Thyroid gland (tissue), 4 donors: ENCODE measurements around the gene ARSK. TPM values are rescaled to one million over a fixed set of nuclear protein-coding genes. Genes with fewer than 3 reads are reported as not detected.

Experiments
- DNase-seq, 2 donors: peaks; one replicate each; pipeline ENCODE4 v3.0.0-alpha.2; 2019
- H3K27ac ChIP-seq, 3 donors: fragments of 200-600 bp; sonication (generic); 1 replicate in 2 of 3; 2 replicates in 1 of 3; pipeline ENCODE4 v1.5.1; 2016 to 2019; ENCODE audit warnings: mild to moderate bottlenecking in 1 of 3, moderate library complexity in 1 of 3
- H3K27me3 ChIP-seq: fragments of 200-600 bp; sonication (generic); one replicate; pipeline ENCODE4 v1.5.1; 2019
- H3K36me3 ChIP-seq, 2 donors: fragments of 200-600 bp; sonication (generic); one replicate each; pipeline ENCODE4 v1.5.1; 2016 to 2019
- H3K4me1 ChIP-seq, 2 donors: fragments of 200-600 bp; sonication (generic); one replicate each; pipeline ENCODE4 v1.5.1; 2017 to 2019
- H3K4me3 ChIP-seq, 3 donors: fragments of 200-600 bp; sonication (generic); replicated peaks in 1 of 3; 1 replicate in 2 of 3; 2 replicates in 1 of 3; pipeline ENCODE4 v1.5.1; 2016; ENCODE audit warnings: mild to moderate bottlenecking in 1 of 3
- H3K9me3 ChIP-seq: fragments of 200-600 bp; sonication (generic); one replicate; pipeline ENCODE4 v1.5.1; 2017
- POLR2A ChIP-seq, 2 donors: fragments of 450-650 bp; IDR thresholded peaks; one replicate each; pipeline ENCODE4 v1.6.1; 2017; ENCODE audit warnings: antibody characterized with exemption in 2 of 2, mild to moderate bottlenecking in 2 of 2, moderate library complexity in 1 of 2
- WGBS, 2 donors: methylation state at CpG; one replicate each; pipeline ENCODE4 v1.1.5; 2017; 5-methylcytosine and 5-hydroxymethylcytosine counted together
- intact Hi-C: fragments of 100-400 bp; cut with DNase I; formaldehyde crosslinking; loops from one replicate; pipeline ENCODE4 v1.15.1; 2023
- total RNA-seq, 4 donors: library from RNA; depleted of rRNA; stranded (reverse); fragments of >200 nt; gene quantifications; one replicate each; pipeline ENCODE4 v1.2.3, GENCODE V29; 2016
- TF ChIP-seq, protein P1 (sequence below), 6 experiments: fragments of 200-600 bp in 3 of 6; fragments of 450-650 bp in 3 of 6; sonication (generic) in 3 of 6; IDR thresholded peaks; one replicate each; pipeline ENCODE4 v1.5.1; 2016 to 2019; ENCODE audit warnings: antibody characterized with exemption in 6 of 6, mild to moderate bottlenecking in 2 of 6, inconsistent platforms in 1 of 6, moderate library complexity in 1 of 6

ARSK gene, protein sequence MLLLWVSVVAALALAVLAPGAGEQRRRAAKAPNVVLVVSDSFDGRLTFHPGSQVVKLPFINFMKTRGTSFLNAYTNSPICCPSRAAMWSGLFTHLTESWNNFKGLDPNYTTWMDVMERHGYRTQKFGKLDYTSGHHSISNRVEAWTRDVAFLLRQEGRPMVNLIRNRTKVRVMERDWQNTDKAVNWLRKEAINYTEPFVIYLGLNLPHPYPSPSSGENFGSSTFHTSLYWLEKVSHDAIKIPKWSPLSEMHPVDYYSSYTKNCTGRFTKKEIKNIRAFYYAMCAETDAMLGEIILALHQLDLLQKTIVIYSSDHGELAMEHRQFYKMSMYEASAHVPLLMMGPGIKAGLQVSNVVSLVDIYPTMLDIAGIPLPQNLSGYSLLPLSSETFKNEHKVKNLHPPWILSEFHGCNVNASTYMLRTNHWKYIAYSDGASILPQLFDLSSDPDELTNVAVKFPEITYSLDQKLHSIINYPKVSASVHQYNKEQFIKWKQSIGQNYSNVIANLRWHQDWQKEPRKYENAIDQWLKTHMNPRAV
- total RNA-seq: 10 to 100 TPM in 2 of 4 donors, 1 to 10 TPM in 2; 7.8 to 11.4 (median 9.3) TPM

DNA sequence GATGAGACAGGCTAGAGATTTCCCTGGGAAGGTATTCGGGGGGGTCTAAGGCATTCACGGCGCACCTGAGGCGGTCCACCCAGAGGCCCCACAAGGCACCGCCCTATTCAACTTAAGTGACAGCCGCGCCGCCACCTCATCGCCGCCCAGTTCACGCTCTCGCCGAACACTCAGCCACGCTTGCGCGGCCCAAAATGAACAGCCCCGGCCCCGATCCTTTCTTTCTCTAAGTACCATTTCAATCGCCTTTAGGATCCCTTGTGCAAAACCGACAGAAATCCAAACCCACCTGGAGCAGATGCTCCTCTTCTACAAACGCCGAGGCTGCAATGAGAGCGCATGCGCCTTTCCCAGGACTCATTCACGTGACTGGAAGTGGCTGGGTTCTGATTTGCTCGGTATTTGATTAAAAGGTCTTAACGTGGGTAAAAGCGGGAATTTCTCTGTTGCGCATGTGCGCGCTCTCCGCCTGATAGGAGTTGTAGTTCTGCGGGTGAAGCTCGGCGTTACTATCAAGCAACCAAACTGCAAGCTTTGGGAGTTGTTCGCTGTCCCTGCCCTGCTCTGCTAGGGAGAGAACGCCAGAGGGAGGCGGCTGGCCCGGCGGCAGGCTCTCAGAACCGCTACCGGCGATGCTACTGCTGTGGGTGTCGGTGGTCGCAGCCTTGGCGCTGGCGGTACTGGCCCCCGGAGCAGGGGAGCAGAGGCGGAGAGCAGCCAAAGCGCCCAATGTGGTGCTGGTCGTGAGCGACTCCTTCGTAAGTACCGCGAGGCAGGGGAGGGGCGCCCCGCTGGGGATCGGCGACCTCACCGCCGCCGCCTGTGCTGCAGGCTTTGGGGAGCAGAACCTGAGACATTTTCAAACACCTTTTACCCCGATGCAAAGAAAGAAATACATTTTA lies at the start of gene ARSK, which contains the start of gene SKIC3:
ARSK (plus strand) TSS at position 455 of the 902 bp plus-strand sequence; CDS start at position 633, 178 bp downstream.
SKIC3 (minus strand) TSS at position 331 of the 902 bp plus-strand sequence. CDS start 7,827 bp downstream, outside the sequence.
- no peaks in the 10 kb centered on the region for H3K36me3 ChIP-seq
- peak; percentile 96 for DNase-seq
- TF ChIP-seq, protein P1, sequence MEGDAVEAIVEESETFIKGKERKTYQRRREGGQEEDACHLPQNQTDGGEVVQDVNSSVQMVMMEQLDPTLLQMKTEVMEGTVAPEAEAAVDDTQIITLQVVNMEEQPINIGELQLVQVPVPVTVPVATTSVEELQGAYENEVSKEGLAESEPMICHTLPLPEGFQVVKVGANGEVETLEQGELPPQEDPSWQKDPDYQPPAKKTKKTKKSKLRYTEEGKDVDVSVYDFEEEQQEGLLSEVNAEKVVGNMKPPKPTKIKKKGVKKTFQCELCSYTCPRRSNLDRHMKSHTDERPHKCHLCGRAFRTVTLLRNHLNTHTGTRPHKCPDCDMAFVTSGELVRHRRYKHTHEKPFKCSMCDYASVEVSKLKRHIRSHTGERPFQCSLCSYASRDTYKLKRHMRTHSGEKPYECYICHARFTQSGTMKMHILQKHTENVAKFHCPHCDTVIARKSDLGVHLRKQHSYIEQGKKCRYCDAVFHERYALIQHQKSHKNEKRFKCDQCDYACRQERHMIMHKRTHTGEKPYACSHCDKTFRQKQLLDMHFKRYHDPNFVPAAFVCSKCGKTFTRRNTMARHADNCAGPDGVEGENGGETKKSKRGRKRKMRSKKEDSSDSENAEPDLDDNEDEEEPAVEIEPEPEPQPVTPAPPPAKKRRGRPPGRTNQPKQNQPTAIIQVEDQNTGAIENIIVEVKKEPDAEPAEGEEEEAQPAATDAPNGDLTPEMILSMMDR (IDR thresholded peaks at IDR 0.05): peak in 4 of 6 experiments; percentile 23 to 42 (median 34)
- peak in 1 of 2 donors; percentile 93 for TF ChIP-seq POLR2A (IDR thresholded peaks at IDR 0.05)
- peak within 1 kb of the TSS; percentile 38 to 64 (median 48) for H3K4me3 ChIP-seq
- H3K4me1 ChIP-seq: peaks cover 11 to 12% of the 10 kb centered on the region in 2 donors
- intact Hi-C loops: no loop called here
- 0% methylated on average over 44 to 46 of the region's 63 CpGs for WGBS, 2 donors
- H3K27me3 ChIP-seq: no peaks in the 10 kb centered on the region
- H3K27ac ChIP-seq: peak within 1 kb of the TSS; percentile 64 to 90 (median 89)
- no peaks in the 10 kb centered on the region for H3K9me3 ChIP-seq

DNA sequence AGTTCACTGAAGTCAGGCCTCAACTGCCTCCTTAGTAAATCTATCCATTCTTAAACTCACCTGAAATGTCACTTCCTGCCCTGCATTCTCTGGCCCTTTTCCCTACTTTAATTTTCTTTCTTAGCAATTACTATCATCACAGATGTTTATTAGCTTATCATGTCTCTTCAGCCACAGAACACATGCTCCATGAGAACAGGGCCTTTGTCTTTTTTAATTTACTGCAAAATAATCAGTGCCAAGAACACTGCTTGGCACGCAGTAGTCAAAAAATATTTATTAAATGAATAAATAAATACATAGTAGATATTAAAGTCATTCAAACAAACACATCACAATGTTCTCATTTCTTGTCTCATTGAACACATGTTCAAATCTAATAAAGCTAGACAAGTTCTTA lies 46.4 kb upstream of the ARSK start:
- intact Hi-C loops: no loop called here
- H3K27me3 ChIP-seq: no peaks in the 10 kb centered on the region
- H3K4me1 ChIP-seq: no peaks in the 10 kb centered on the region
- WGBS, 2 donors: 88 to 94% methylated on average over 1 of the region's 1 CpG
- H3K27ac ChIP-seq: no peak overlapping the region
- no peak for DNase-seq
- no peak for TF ChIP-seq POLR2A (IDR thresholded peaks at IDR 0.05)
- TF ChIP-seq, protein P1 (IDR thresholded peaks at IDR 0.05): no peak
- no peaks in the 10 kb centered on the region for H3K9me3 ChIP-seq
- H3K36me3 ChIP-seq: peaks cover 19 to 48% of the 10 kb centered on the region in 2 donors
- H3K4me3 ChIP-seq: no peak overlapping the region

DNA sequence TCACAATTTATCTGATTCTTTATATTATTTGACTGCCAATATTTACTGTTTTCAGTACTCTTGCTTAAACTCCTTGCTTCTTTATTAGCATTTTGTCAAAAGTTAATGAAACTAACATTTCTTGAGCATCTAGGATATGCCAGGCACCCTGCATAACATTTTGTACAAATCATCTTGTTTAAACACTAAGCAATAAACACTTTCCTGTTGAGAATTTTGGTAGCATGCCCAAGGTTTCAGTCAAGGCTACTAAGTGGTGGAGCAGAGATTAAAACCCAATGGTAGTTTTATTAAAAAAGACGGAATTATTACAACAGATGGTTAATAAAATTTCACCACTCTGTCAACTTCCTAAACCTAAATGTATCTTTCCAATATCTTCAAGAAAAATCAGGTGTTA lies 43.3 kb upstream of the ARSK start:
- 92 to 93% methylated on average over 1 of the region's 1 CpG for WGBS, 2 donors
- Histone ChIP-seq H3K4me3 (no peak overlapping the region), H3K36me3 (peaks cover 26 to 42% of the 10 kb centered on the region in 2 donors), H3K4me1 (no peaks in the 10 kb centered on the region), H3K27me3 (no peaks in the 10 kb centered on the region), H3K27ac (no peak overlapping the region), H3K9me3 (no peaks in the 10 kb centered on the region)
- TF ChIP-seq, protein P1 (IDR thresholded peaks at IDR 0.05): no peak
- TF ChIP-seq POLR2A (IDR thresholded peaks at IDR 0.05): no peak
- no peak for DNase-seq
- intact Hi-C loops: no loop called here

DNA sequence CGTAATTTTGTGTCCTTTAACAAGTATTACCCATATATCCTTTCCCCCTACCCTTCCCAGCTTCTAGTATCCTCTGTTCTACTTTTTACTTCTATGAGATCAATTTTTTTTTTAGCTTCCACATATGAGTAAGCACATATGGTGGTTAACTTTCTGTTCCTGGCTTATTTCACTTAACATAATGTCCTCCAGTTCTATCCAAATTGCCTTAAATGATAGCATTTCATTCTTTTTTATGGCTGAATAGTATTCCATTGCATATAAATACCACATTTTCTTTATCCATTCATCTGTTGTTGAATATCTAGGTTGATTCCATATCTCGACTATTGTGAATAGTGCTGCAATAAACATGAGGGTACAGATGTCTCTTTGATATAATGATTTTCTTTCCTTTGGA lies 36.5 kb upstream of the ARSK start:
- Histone ChIP-seq H3K4me3 (no peak overlapping the region), H3K27me3 (no peaks in the 10 kb centered on the region), H3K27ac (no peak overlapping the region), H3K9me3 (no peaks in the 10 kb centered on the region), H3K36me3 (peaks cover 15 to 37% of the 10 kb centered on the region in 2 donors), H3K4me1 (no peaks in the 10 kb centered on the region)
- TF ChIP-seq, protein P1 (IDR thresholded peaks at IDR 0.05): no peak
- no peak for TF ChIP-seq POLR2A (IDR thresholded peaks at IDR 0.05)
- intact Hi-C loops: no loop called here
- WGBS, 2 donors: 98 to 100% methylated on average over 2 of the region's 2 CpGs
- DNase-seq: no peak
